Measurements from ENCODE around the gene TCAP. TPM values are rescaled to one million over a fixed set of nuclear protein-coding genes. Genes with fewer than 3 reads are reported as not detected.
A peak's percentile ranks its signal among the peaks of the same experiment; 100 is the strongest.

Gene TCAP
- polyA plus RNA-seq, 1 donor (not counting 4 experiments of a cell fraction or from before 2014, with no cell fraction given): 0.20 TPM

GRCh38 chr17:39667945-39668924 lies 3.1 kb downstream of the TCAP start, which contains the start of gene PNMT:
Gene PNMT (plus strand): TSS chr17:39668453. CDS start chr17:39668476, 23 bp downstream.
- H3K4me1 ChIP-seq (ENCODE audit: control insufficient read depth, extremely low read depth, insufficient read depth, low read length): peaks cover 8% of the 10 kb centered on the region
- peaks cover 0 to 2% of the 10 kb centered on the region in 2 experiments for H3K36me3 ChIP-seq (ENCODE audit: control insufficient read depth in 2 of 2, extremely low read depth in 1 of 2, insufficient read depth in 2 of 2, low read length in 2 of 2)
- no peaks in the 10 kb centered on the region for H3K9me3 ChIP-seq (ENCODE audit: control insufficient read depth, low read depth, low read length)
- FAIRE-seq (no peak), DNase-seq (ENCODE audit: low read depth, low spot score) (no peak)
- H3K27me3 ChIP-seq (ENCODE audit: control insufficient read depth, extremely low read depth, insufficient read depth, low read length): peaks cover 45% of the 10 kb centered on the region
- H3K4me2 ChIP-seq (ENCODE audit: control insufficient read depth, extremely low read depth, insufficient read depth, low read depth, low read length): peak within 1 kb of the TSS; percentile 44
- H3K9me1 ChIP-seq (ENCODE audit: control insufficient read depth, extremely low read depth, insufficient read depth, low read length): no peaks in the 10 kb centered on the region
- peak within 1 kb of the TSS; percentile 30 for H2AFZ ChIP-seq (ENCODE audit: control insufficient read depth, low read length)
- H3K9ac ChIP-seq (ENCODE audit: control insufficient read depth, extremely low read depth, insufficient read depth, low read length): peak within 1 kb of the TSS; percentile 33
- TF ChIP-seq CTCF (optimal IDR thresholded peaks at IDR 0.05 in 1 of 3, IDR thresholded peaks at IDR 0.05 in 1 of 3, conservative IDR thresholded peaks at IDR 0.05 in 1 of 3; ENCODE audit: extremely low read depth in 1 of 3, insufficient read depth in 2 of 3, low read length in 3 of 3) (peak; percentile 55 to 79 (median 78)), EZH2 (IDR thresholded peaks at IDR 0.05; ENCODE audit: low read length) (peak; percentile 88)
- H3K4me3 ChIP-seq (ENCODE audit: control insufficient read depth in 2 of 3, extremely low read depth in 1 of 3, insufficient read depth in 2 of 3, low read depth in 1 of 3, low read length in 3 of 3): peak within 1 kb of the TSS in 2 of 3 experiments; percentile 17 to 38
- dilution Hi-C loops (cut with MboI; ENCODE audit: extremely low pct_ligation_motif_present, low sequenced_read_pairs): no loop called here
- H3K79me2 ChIP-seq (ENCODE audit: control insufficient read depth, insufficient read depth, low read length): no peaks in the 10 kb centered on the region
- no peaks in the 10 kb centered on the region for H4K20me1 ChIP-seq (ENCODE audit: control insufficient read depth, extremely low read depth, insufficient read depth, low read length)
- H3K27ac ChIP-seq (ENCODE audit: control insufficient read depth, insufficient read depth, low read length): no peak within 1 kb of the TSS

- Histone ChIP-seq H3K9me1 (ENCODE audit: control insufficient read depth, extremely low read depth, insufficient read depth, low read length) (no peaks in the 10 kb centered on the region), H3K4me1 (ENCODE audit: control insufficient read depth, extremely low read depth, insufficient read depth, low read length) (peaks cover 3% of the 10 kb centered on the region), H2AFZ (ENCODE audit: control insufficient read depth, low read length) (no peak overlapping the region), H3K36me3 (ENCODE audit: control insufficient read depth in 2 of 2, extremely low read depth in 1 of 2, insufficient read depth in 2 of 2, low read length in 2 of 2) (no peaks in the 10 kb centered on the region), H3K27me3 (ENCODE audit: control insufficient read depth, extremely low read depth, insufficient read depth, low read length) (peaks cover 45% of the 10 kb centered on the region), H3K4me3 (ENCODE audit: control insufficient read depth in 2 of 3, extremely low read depth in 1 of 3, insufficient read depth in 2 of 3, low read depth in 1 of 3, low read length in 3 of 3) (no peak overlapping the region), H3K9me3 (ENCODE audit: control insufficient read depth, low read depth, low read length) (no peaks in the 10 kb centered on the region), H3K27ac (ENCODE audit: control insufficient read depth, insufficient read depth, low read length) (no peak overlapping the region), H3K79me2 (ENCODE audit: control insufficient read depth, insufficient read depth, low read length) (no peaks in the 10 kb centered on the region), H3K4me2 (ENCODE audit: control insufficient read depth, extremely low read depth, insufficient read depth, low read depth, low read length) (no peak overlapping the region), H3K9ac (ENCODE audit: control insufficient read depth, extremely low read depth, insufficient read depth, low read length) (no peak overlapping the region), H4K20me1 (ENCODE audit: control insufficient read depth, extremely low read depth, insufficient read depth, low read length) (no peaks in the 10 kb centered on the region)
- FAIRE-seq: no peak
- dilution Hi-C loops (cut with MboI; ENCODE audit: extremely low pct_ligation_motif_present, low sequenced_read_pairs): no loop called here
- no peak for DNase-seq (ENCODE audit: low read depth, low spot score)
- TF ChIP-seq CTCF (optimal IDR thresholded peaks at IDR 0.05 in 1 of 3, IDR thresholded peaks at IDR 0.05 in 1 of 3, conservative IDR thresholded peaks at IDR 0.05 in 1 of 3; ENCODE audit: extremely low read depth in 1 of 3, insufficient read depth in 2 of 3, low read length in 3 of 3) (no peak), EZH2 (IDR thresholded peaks at IDR 0.05; ENCODE audit: low read length) (no peak)
Observed at GRCh38 chr17:39669897-39670735, 5.0 kb downstream of the TCAP start.

Data from keratinocyte (primary cell).